Nephron (organoid): ENCODE results near the gene RIC1.
A peak's percentile ranks its signal among the peaks of the same experiment; 100 is the strongest.

Source experiments
- H3K27ac Mint-ChIP-seq, 3 experiments: 2 replicates each; pipeline ENCODE4 v1.8.0; 2020; ENCODE audit warnings: mixed read lengths in 3 of 3, mild to moderate bottlenecking in 2 of 3, moderate library complexity in 1 of 3
- H3K27me3 Mint-ChIP-seq: 2 replicates; pipeline ENCODE4 v1.8.0; 2021; ENCODE audit warnings: low read depth, mild to moderate bottlenecking, moderate library complexity, mixed read lengths
- H3K36me3 Mint-ChIP-seq: 2 replicates; pipeline ENCODE4 v1.8.0; 2020; ENCODE audit warnings: low read depth, mixed read lengths
- H3K4me1 Mint-ChIP-seq: 2 replicates; pipeline ENCODE4 v1.8.0; 2020; ENCODE audit warnings: mixed read lengths
- H3K4me3 Mint-ChIP-seq, 3 experiments: 2 replicates each; pipeline ENCODE4 v1.8.0; 2020; ENCODE audit warnings: mild to moderate bottlenecking in 3 of 3, mixed read lengths in 3 of 3, moderate library complexity in 2 of 3
- H3K9me3 Mint-ChIP-seq: 2 replicates; pipeline ENCODE4 v1.8.0; 2020; ENCODE audit warnings: mixed read lengths
- TF ChIP-seq, protein P1 (sequence below), 3 experiments: fragments of 200-600 bp; sonication (generic); IDR thresholded peaks; one replicate each; pipeline ENCODE4 v1.5.0; 2021; ENCODE audit warnings: antibody characterized with exemption in 3 of 3; ENCODE audit not compliant: unreplicated experiment in 3 of 3

The RIC1 gene

DNA sequence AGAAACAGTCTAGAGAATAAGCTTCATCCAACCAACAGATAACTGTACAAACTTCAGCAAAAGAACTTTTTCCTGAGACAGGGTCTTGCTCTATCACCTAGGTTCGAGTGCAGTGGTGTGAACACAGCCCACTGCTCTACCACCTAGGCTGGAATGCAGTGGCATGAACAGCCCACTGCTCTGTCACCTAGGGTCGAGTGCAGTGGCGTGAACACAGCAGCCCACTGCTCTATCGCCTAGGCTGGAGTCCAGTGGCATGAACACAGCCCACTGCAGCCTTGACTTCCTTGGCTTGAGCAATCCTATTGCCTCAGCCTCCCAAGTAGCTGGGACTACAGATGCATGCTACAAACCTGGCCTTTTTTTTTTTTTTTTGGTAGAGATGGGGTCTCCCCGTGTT, 160.6 kb downstream of the RIC1 start:
- no peaks in the 10 kb centered on the region for H3K27me3 Mint-ChIP-seq
- H3K9me3 Mint-ChIP-seq, result no peaks in the 10 kb centered on the region
- peaks cover 56% of the 10 kb centered on the region for H3K36me3 Mint-ChIP-seq
- TF ChIP-seq, protein P1, sequence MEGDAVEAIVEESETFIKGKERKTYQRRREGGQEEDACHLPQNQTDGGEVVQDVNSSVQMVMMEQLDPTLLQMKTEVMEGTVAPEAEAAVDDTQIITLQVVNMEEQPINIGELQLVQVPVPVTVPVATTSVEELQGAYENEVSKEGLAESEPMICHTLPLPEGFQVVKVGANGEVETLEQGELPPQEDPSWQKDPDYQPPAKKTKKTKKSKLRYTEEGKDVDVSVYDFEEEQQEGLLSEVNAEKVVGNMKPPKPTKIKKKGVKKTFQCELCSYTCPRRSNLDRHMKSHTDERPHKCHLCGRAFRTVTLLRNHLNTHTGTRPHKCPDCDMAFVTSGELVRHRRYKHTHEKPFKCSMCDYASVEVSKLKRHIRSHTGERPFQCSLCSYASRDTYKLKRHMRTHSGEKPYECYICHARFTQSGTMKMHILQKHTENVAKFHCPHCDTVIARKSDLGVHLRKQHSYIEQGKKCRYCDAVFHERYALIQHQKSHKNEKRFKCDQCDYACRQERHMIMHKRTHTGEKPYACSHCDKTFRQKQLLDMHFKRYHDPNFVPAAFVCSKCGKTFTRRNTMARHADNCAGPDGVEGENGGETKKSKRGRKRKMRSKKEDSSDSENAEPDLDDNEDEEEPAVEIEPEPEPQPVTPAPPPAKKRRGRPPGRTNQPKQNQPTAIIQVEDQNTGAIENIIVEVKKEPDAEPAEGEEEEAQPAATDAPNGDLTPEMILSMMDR (IDR thresholded peaks at IDR 0.05; ENCODE audit: unreplicated experiment in 3 of 3), result no peak
- peaks cover 11% of the 10 kb centered on the region for H3K4me1 Mint-ChIP-seq
- no peak overlapping the region for H3K27ac Mint-ChIP-seq
- no peak overlapping the region for H3K4me3 Mint-ChIP-seq

DNA sequence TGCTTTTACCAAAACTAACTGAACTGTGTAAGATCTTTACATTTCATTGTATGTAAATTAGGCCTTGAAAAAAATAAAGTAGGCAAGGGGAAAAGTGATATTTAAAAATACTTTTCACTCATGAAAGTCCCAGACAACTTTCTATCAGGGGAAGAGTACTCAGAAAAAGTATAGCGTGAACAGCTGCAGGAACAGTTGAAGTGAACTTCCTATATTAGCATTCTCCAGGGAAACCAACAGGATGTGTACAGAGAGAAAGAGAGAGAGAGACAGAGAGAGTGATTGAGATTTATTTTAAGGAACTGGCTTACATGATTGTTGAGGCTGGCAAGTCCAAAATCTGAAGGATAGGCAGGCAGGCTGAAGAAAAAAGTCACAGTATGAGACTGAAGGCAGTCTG, 162.0 kb downstream of the RIC1 start:
- Mint-ChIP-seq H3K27ac (peak overlapping the region in 2 of 3 experiments; percentile 16 to 29), H3K4me3 (no peak overlapping the region), H3K9me3 (no peaks in the 10 kb centered on the region), H3K4me1 (peaks cover 11% of the 10 kb centered on the region), H3K27me3 (no peaks in the 10 kb centered on the region), H3K36me3 (peaks cover 46% of the 10 kb centered on the region)
- TF ChIP-seq, protein P1 (IDR thresholded peaks at IDR 0.05; ENCODE audit: unreplicated experiment in 3 of 3), result no peak

DNA sequence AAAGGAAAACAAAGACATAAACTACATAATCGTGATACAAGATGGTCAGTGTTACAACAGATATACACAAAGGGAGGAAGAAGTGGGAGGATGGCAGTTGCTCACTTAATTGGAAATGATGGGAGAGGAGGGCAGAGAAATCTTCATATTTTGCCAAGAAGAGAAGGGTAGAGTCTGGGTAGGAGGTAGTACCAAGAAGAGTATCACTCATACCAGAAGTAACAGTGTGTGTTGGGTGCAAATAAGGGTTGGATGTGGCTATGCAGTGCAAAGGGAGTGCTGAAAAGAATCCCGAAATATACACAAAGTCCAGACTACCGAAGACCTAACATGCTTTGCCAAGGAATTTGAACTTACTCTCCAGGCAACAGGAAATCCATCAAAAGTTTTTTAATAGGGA, 163.0 kb downstream of the RIC1 start:
- peaks cover 11% of the 10 kb centered on the region for H3K4me1 Mint-ChIP-seq
- no peaks in the 10 kb centered on the region for H3K27me3 Mint-ChIP-seq
- H3K36me3 Mint-ChIP-seq, result peaks cover 44% of the 10 kb centered on the region
- no peak overlapping the region for H3K27ac Mint-ChIP-seq
- TF ChIP-seq, protein P1 (IDR thresholded peaks at IDR 0.05; ENCODE audit: unreplicated experiment in 3 of 3), result no peak
- no peak overlapping the region for H3K4me3 Mint-ChIP-seq
- H3K9me3 Mint-ChIP-seq, result no peaks in the 10 kb centered on the region

DNA sequence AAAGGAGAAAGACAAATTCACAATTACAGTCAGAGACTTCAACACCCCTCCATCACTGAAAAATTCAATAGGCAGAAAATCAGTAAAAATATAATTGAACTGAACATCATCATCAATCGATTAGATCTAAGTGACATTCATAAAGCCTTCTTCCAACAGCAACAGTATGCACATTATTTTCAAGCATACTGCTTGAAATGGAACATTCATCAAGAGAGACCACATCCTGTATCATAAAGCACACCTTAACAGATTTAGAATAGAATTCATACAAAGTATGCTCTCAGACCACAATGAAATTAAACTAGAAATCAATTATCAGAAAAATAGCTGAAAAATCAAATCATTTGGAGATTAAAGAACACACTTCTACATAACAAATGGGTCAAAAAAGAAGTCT, 164.9 kb downstream of the RIC1 start:
- TF ChIP-seq, protein P1 (IDR thresholded peaks at IDR 0.05; ENCODE audit: unreplicated experiment in 3 of 3), result no peak
- Mint-ChIP-seq H3K27ac (no peak overlapping the region), H3K9me3 (no peaks in the 10 kb centered on the region), H3K4me3 (no peak overlapping the region), H3K27me3 (no peaks in the 10 kb centered on the region), H3K36me3 (peaks cover 34% of the 10 kb centered on the region), H3K4me1 (peaks cover 11% of the 10 kb centered on the region)

DNA sequence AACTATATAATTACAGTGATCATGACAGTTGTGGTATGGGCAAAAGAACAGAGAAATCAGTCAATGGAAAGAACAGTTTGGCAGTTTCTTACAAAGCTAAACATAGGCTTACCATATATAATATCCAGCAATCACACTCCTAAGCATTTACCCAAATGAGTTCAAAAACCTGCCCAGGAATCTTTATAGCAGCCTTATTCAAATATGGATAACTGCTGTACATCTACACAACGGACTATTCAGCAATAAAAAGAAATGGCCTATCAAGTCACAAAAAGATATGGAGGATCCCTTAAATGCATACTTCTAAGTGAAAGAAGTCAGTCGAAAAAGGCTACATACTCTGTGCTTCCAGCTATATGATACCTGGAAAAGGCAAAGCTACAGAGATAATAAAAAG, 167.4 kb downstream of the RIC1 start:
- Mint-ChIP-seq H3K9me3 (no peaks in the 10 kb centered on the region), H3K27me3 (no peaks in the 10 kb centered on the region), H3K4me1 (peaks cover 17% of the 10 kb centered on the region), H3K4me3 (no peak overlapping the region), H3K36me3 (peaks cover 25% of the 10 kb centered on the region), H3K27ac (no peak overlapping the region)
- TF ChIP-seq, protein P1 (IDR thresholded peaks at IDR 0.05; ENCODE audit: unreplicated experiment in 3 of 3), result no peak

DNA sequence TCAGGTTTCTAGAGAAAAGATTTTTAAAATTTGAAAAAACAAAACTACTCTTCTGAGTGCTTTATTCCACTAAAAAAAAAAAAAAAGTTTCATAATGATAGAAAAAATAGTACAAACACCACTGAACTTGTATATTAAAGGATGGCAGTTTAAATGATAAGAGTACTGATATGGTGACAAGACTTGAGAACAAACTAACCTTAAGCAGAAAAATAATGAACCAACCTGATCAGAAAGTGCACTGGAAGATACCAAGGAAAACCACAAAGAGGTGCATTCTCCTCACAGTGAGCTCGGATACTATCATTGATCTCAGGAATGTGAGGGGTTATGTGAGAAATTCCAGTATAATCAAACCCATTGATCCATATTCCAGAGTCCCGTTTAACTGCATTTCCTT, 169.7 kb downstream of the RIC1 start:
- Mint-ChIP-seq H3K4me1 (peaks cover 16% of the 10 kb centered on the region), H3K27ac (no peak overlapping the region), H3K4me3 (no peak overlapping the region), H3K9me3 (no peaks in the 10 kb centered on the region), H3K36me3 (peaks cover 17% of the 10 kb centered on the region), H3K27me3 (no peaks in the 10 kb centered on the region)
- TF ChIP-seq, protein P1 (IDR thresholded peaks at IDR 0.05; ENCODE audit: unreplicated experiment in 3 of 3), result no peak
